ENCODE results near the gene RABGAP1L.

DNA sequence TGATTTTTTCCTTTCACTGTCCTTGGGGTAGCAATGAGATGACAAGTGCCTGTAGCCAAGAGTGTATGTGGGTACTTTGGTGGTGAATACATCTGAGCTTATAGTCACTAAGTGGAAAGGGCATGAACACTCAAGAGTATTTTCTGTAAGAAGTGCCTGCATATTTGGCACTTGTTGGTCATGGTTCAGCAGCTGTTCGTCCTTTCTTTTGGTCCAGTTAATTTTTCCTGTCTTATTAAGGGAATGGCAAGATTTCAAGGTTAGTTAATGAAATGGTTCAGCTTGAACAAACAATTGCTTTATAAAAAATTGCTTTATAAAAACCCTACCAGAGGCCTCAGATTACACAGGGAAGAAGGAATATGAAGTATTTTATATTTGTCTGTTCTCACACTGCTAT, 239.9 kb downstream of the RABGAP1L start:
- no peak for TF ChIP-seq YY1 (IDR thresholded peaks at IDR 0.05; ENCODE audit: insufficient read depth, insufficient read length)
- no peak for TF ChIP-seq SUZ12 (IDR thresholded peaks at IDR 0.05; ENCODE audit: extremely low read depth, insufficient read depth, insufficient read length)

Measured in NT2/D1 (cell line).